ENCODE data around the gene RXRA.

The RXRA gene

GRCh38 chr9:134457321-134458206, 131.3 kb downstream of the RXRA start:
- FAIRE-seq (no peak), DNase-seq (ENCODE audit: insufficient read length, low spot score) (no peak)
- TF ChIP-seq POLR2A (IDR thresholded peaks at IDR 0.05; ENCODE audit: low read depth, low read length) = no peak

- DNase-seq (ENCODE audit: insufficient read length, low spot score) (no peak), FAIRE-seq (no peak)
- no peak for TF ChIP-seq POLR2A (IDR thresholded peaks at IDR 0.05; ENCODE audit: low read depth, low read length)
These were observed 132.2 kb downstream of the RXRA start for GRCh38 chr9:134458207-134459108.

- TF ChIP-seq POLR2A (IDR thresholded peaks at IDR 0.05; ENCODE audit: low read depth, low read length) = no peak
- DNase-seq (ENCODE audit: insufficient read length, low spot score) (no peak), FAIRE-seq (no peak)
These were observed 132.9 kb downstream of the RXRA start for GRCh38 chr9:134459164-134459563.

- FAIRE-seq (no peak), DNase-seq (ENCODE audit: insufficient read length, low spot score) (no peak)
- TF ChIP-seq POLR2A (IDR thresholded peaks at IDR 0.05; ENCODE audit: low read depth, low read length) = no peak
These were observed 133.3 kb downstream of the RXRA start for GRCh38 chr9:134459573-134459972.

GRCh38 chr9:134460206-134460605, 134.0 kb downstream of the RXRA start:
- TF ChIP-seq POLR2A (IDR thresholded peaks at IDR 0.05; ENCODE audit: low read depth, low read length) = no peak
- no peak for DNase-seq (ENCODE audit: insufficient read length, low spot score)
- FAIRE-seq = no peak

- TF ChIP-seq POLR2A (IDR thresholded peaks at IDR 0.05; ENCODE audit: low read depth, low read length) = no peak
- no peak for FAIRE-seq
- DNase-seq (ENCODE audit: insufficient read length, low spot score) = no peak
These were observed 134.6 kb downstream of the RXRA start for GRCh38 chr9:134460896-134461295.

GRCh38 chr9:134461426-134461982, 135.2 kb downstream of the RXRA start:
- DNase-seq (ENCODE audit: insufficient read length, low spot score) (no peak), FAIRE-seq (no peak)
- no peak for TF ChIP-seq POLR2A (IDR thresholded peaks at IDR 0.05; ENCODE audit: low read depth, low read length)

- no peak for FAIRE-seq
These were observed 136.1 kb downstream of the RXRA start for GRCh38 chr9:134462318-134462717.

GRCh38 chr9:134463280-134463679, 137.0 kb downstream of the RXRA start:
- no peak for TF ChIP-seq POLR2A (IDR thresholded peaks at IDR 0.05; ENCODE audit: low read depth, low read length)
- FAIRE-seq = no peak
- DNase-seq (ENCODE audit: insufficient read length, low spot score) = no peak

More at GRCh38 chr9:134462318-134462717, 136.1 kb downstream of the RXRA start:
- TF ChIP-seq POLR2A (IDR thresholded peaks at IDR 0.05; ENCODE audit: low read depth, low read length) = no peak
- no peak for DNase-seq (ENCODE audit: insufficient read length, low spot score)

- no peak for FAIRE-seq
- TF ChIP-seq POLR2A (IDR thresholded peaks at IDR 0.05; ENCODE audit: low read depth, low read length) = no peak
- no peak for DNase-seq (ENCODE audit: insufficient read length, low spot score)
These were observed 140.8 kb downstream of the RXRA start for GRCh38 chr9:134466869-134467616.

- FAIRE-seq = no peak
- no peak for TF ChIP-seq POLR2A (IDR thresholded peaks at IDR 0.05; ENCODE audit: low read depth, low read length)
- no peak for DNase-seq (ENCODE audit: insufficient read length, low spot score)
These were observed 142.1 kb downstream of the RXRA start for GRCh38 chr9:134468358-134468757.

- no peak for TF ChIP-seq POLR2A (IDR thresholded peaks at IDR 0.05; ENCODE audit: low read depth, low read length)
- no peak for FAIRE-seq
These were observed 143.0 kb downstream of the RXRA start for GRCh38 chr9:134469041-134469875.

GRCh38 chr9:134472256-134472655, 146.0 kb downstream of the RXRA start:
- no peak for FAIRE-seq
- DNase-seq (ENCODE audit: insufficient read length, low spot score) = no peak
- TF ChIP-seq POLR2A (IDR thresholded peaks at IDR 0.05; ENCODE audit: low read depth, low read length) = no peak

More at GRCh38 chr9:134469041-134469875, 143.0 kb downstream of the RXRA start:
- no peak for DNase-seq (ENCODE audit: insufficient read length, low spot score)

Data from H54 (cell line).